IMR-90 (cell line): ENCODE data around the gene CCDC137. TPM values are rescaled to one million over a fixed set of nuclear protein-coding genes. Genes with fewer than 3 reads are reported as not detected.

Source experiments
- ATAC-seq: fragments of 200-7000 bp; cut with Tn5 transposase; 2 replicates; pipeline ENCODE4 v1.9.1; 2020; ENCODE audit warnings: low read depth, mild to moderate bottlenecking, moderate library complexity
- BruUV-seq: library from RNA; stranded (reverse); fragments of 400-500 nt; replicated peaks from 2 replicates; lab custom pipeline; 2021; lab: Mats Ljungman, UMichigan
- CTCF ChIA-PET: fragments of 300-600 bp; formaldehyde crosslinking; extraction: SDS; loops from one replicate; lab custom pipeline; 2021; ENCODE audit warnings: antibody characterized with exemption; lab: Yijun Ruan, JAX
- POLR2A ChIA-PET: fragments of 300-600 bp; sonication (Branson Sonifier 250); formaldehyde crosslinking; loops from one replicate; lab custom pipeline; 2022; ENCODE audit warnings: antibody characterized with exemption; ENCODE audit not compliant: unreplicated experiment; lab: Charles Lee
- DNase-seq: peaks from one replicate; pipeline ENCODE4 v3.0.0; 2013
- H2AFZ ChIP-seq: replicated peaks from 2 replicates; pipeline ENCODE3; 2013; ENCODE audit warnings: low read length, mild to moderate bottlenecking; ENCODE audit not compliant: poor library complexity
- H2AK5ac ChIP-seq: 2 replicates; pipeline ENCODE4 v1.6.1; 2013; ENCODE audit warnings: low read depth, low read length, inconsistent platforms
- H2AK9ac ChIP-seq: replicated peaks from 2 replicates; pipeline ENCODE3; 2013; ENCODE audit warnings: mild to moderate bottlenecking, low read depth, low read length, moderate library complexity; ENCODE audit not compliant: poor library complexity
- H2BK120ac ChIP-seq: 2 replicates; pipeline ENCODE4 v1.6.1; 2013; ENCODE audit warnings: low read depth, low read length, inconsistent platforms
- H2BK15ac ChIP-seq: 3 replicates; pipeline ENCODE4 v1.6.1; 2013; ENCODE audit warnings: low read depth, low read length, inconsistent platforms
- H2BK20ac ChIP-seq: 2 replicates; pipeline ENCODE4 v1.6.1; 2013; ENCODE audit warnings: low read depth, mild to moderate bottlenecking, inconsistent platforms, low read length, moderate library complexity
- H2BK5ac ChIP-seq: 2 replicates; pipeline ENCODE4 v1.6.1; 2013; ENCODE audit warnings: mild to moderate bottlenecking, low read depth, low read length, inconsistent platforms; ENCODE audit not compliant: poor library complexity, severe bottlenecking
- H3K14ac ChIP-seq: replicated peaks from 2 replicates; pipeline ENCODE4 v1.6.1; 2013; ENCODE audit warnings: low read depth, low read length, inconsistent platforms
- H3K18ac ChIP-seq: 2 replicates; pipeline ENCODE4 v1.6.1; 2013; ENCODE audit warnings: low read depth, low read length, control low read depth
- H3K23ac ChIP-seq: 2 replicates; pipeline ENCODE4 v1.6.1; 2013; ENCODE audit warnings: low read depth, low read length, inconsistent platforms
- H3K27ac ChIP-seq: 2 replicates; pipeline ENCODE4 v1.5.1; 2013; ENCODE audit warnings: mild to moderate bottlenecking, control low read depth, low read length; ENCODE audit not compliant: insufficient read depth
- H3K27me3 ChIP-seq: 2 replicates; pipeline ENCODE4 v1.6.1; 2013; ENCODE audit warnings: low read length; ENCODE audit not compliant: control insufficient read depth, insufficient read depth
- H3K36me3 ChIP-seq: 2 replicates; pipeline ENCODE4 v1.6.1; 2013; ENCODE audit warnings: low read length, mixed read lengths; ENCODE audit not compliant: control insufficient read depth, insufficient read depth
- H3K4ac ChIP-seq: 2 replicates; pipeline ENCODE4 v1.6.1; 2013; ENCODE audit warnings: low read depth, low read length, inconsistent platforms
- H3K4me1 ChIP-seq: 2 replicates; pipeline ENCODE4 v1.6.1; 2013; ENCODE audit warnings: low read length, mixed read lengths; ENCODE audit not compliant: control insufficient read depth, insufficient read depth
- H3K4me2 ChIP-seq: 2 replicates; pipeline ENCODE4 v1.6.1; 2013; ENCODE audit warnings: low read depth, mild to moderate bottlenecking, control low read depth, low read length, moderate library complexity
- H3K4me3 ChIP-seq: 2 replicates; pipeline ENCODE4 v1.5.1; 2013; ENCODE audit warnings: low read depth, mild to moderate bottlenecking, control low read depth, low read length, moderate library complexity; ENCODE audit not compliant: insufficient read depth
- H3K56ac ChIP-seq: 2 replicates; pipeline ENCODE4 v1.6.1; 2013; ENCODE audit warnings: low read length, inconsistent platforms; ENCODE audit not compliant: insufficient read depth; ENCODE audit errors: extremely low read depth
- H3K79me1 ChIP-seq, 2 experiments: 2 replicates each; pipeline ENCODE4 v1.6.1; 2013; ENCODE audit warnings: low read length in 2 of 2, inconsistent platforms in 1 of 2, low read depth in 1 of 2
- H3K9ac ChIP-seq: 2 replicates; pipeline ENCODE4 v1.6.1; 2013; ENCODE audit warnings: low read depth, low read length, control low read depth
- H3K9me1 ChIP-seq: 2 replicates; pipeline ENCODE4 v1.6.1; 2013; ENCODE audit warnings: low read length, inconsistent platforms; ENCODE audit not compliant: insufficient read depth
- H3K9me3 ChIP-seq: 2 replicates; pipeline ENCODE4 v1.6.1; 2013; ENCODE audit warnings: low read length; ENCODE audit not compliant: control insufficient read depth, insufficient read depth
- H4K20me1 ChIP-seq: 2 replicates; pipeline ENCODE4 v1.6.1; 2013; ENCODE audit warnings: low read length, inconsistent platforms; ENCODE audit not compliant: insufficient read depth
- H4K5ac ChIP-seq: 2 replicates; pipeline ENCODE4 v1.6.1; 2013; ENCODE audit warnings: mild to moderate bottlenecking, low read depth, low read length, control low read depth
- H4K8ac ChIP-seq, 2 experiments: 2 replicates each; pipeline ENCODE4 v1.6.1; 2013; ENCODE audit warnings: low read depth in 2 of 2, low read length in 2 of 2, control low read depth in 1 of 2, inconsistent platforms in 1 of 2
- H4K91ac ChIP-seq: 2 replicates; pipeline ENCODE4 v1.6.1; 2013; ENCODE audit warnings: low read depth, low read length, inconsistent platforms; ENCODE audit not compliant: insufficient read depth
- BHLHE40 ChIP-seq: fragments of 150-350 bp; IDR thresholded peaks from 2 replicates; pipeline ENCODE4 v1.6.1; 2016; ENCODE audit warnings: mild to moderate bottlenecking, low read depth, low read length
- CEBPB ChIP-seq: IDR thresholded peaks from 2 replicates; pipeline ENCODE4 v1.6.1; 2012; ENCODE audit warnings: low read depth, low read length, improper control_type of control experiment
- CHD1 ChIP-seq: IDR thresholded peaks from 2 replicates; pipeline ENCODE4 v1.6.1; 2012; ENCODE audit warnings: low read depth, low read length, improper control_type of control experiment
- FOS ChIP-seq: fragments of 150-350 bp; IDR thresholded peaks from 2 replicates; pipeline ENCODE4 v1.6.1; 2016; ENCODE audit warnings: low read depth, low read length
- MAFK ChIP-seq: IDR thresholded peaks from 2 replicates; pipeline ENCODE4 v1.6.1; 2012; ENCODE audit warnings: low read depth, low read length, improper control_type of control experiment
- MAZ ChIP-seq: IDR thresholded peaks from 2 replicates; pipeline ENCODE4 v1.6.1; 2012; ENCODE audit warnings: low read depth, mild to moderate bottlenecking, low read length, improper control_type of control experiment, moderate library complexity, borderline replicate concordance
- POLR2A ChIP-seq: IDR thresholded peaks from 2 replicates; pipeline ENCODE4 v1.6.1; 2012; ENCODE audit warnings: mild to moderate bottlenecking, low read depth, low read length
- RAD21 ChIP-seq: IDR thresholded peaks from 2 replicates; pipeline ENCODE4 v1.6.1; 2012; ENCODE audit warnings: low read length, improper control_type of control experiment
- RCOR1 ChIP-seq: IDR thresholded peaks from 2 replicates; pipeline ENCODE4 v1.6.1; 2012; ENCODE audit warnings: mild to moderate bottlenecking, low read length, improper control_type of control experiment; ENCODE audit not compliant: insufficient replicate concordance
- RFX5 ChIP-seq: IDR thresholded peaks from 2 replicates; pipeline ENCODE4 v1.8.0; 2012; ENCODE audit warnings: low read depth, mild to moderate bottlenecking, low read length, moderate library complexity
- SMC3 ChIP-seq: fragments of 150-350 bp; IDR thresholded peaks from 2 replicates; pipeline ENCODE4 v1.6.1; 2016; ENCODE audit warnings: low read depth, mild to moderate bottlenecking, antibody characterized with exemption, low read length, moderate library complexity
- WGBS, 2 experiments: methylation state at CpG; one replicate each; pipeline versions ENCODE4 v1.1.5 to v1.1.7; 2013; ENCODE audit warnings: missing lambda C conversion rate in 2 of 2; ENCODE audit not compliant: insufficient read length in 1 of 2; ENCODE audit errors: extremely low coverage in 2 of 2; 5-methylcytosine and 5-hydroxymethylcytosine counted together
- dilution Hi-C: fragments of 300-500 bp; cut with HindIII; formaldehyde crosslinking; loops from one replicate; pipeline ENCODE4 v1.14.3; 2018; ENCODE audit warnings: low sequenced_read_pairs; ENCODE audit not compliant: unreplicated experiment
- in situ Hi-C: fragments of 300-500 bp; cut with MboI; formaldehyde crosslinking; loops from 3 replicates; pipeline ENCODE4 v1.14.3; 2019; ENCODE audit warnings: low sequenced_read_pairs, inconsistent platforms, mixed read lengths
- intact Hi-C: fragments of 100-400 bp; cut with micrococcal nuclease; formaldehyde crosslinking; loops from 2 replicates; pipeline ENCODE4 v1.10.0; 2022
- polyA plus RNA-seq, 3 experiments: library from polyadenylated mRNA; depleted of rRNA; stranded (reverse); fragments of >200 nt; gene quantifications; 2 replicates each; pipeline ENCODE4 v1.2.3, GENCODE V29; 2012; ENCODE audit warnings: low replicate concordance in 1 of 3
- total RNA-seq: library from RNA; depleted of rRNA; stranded (reverse); fragments of >200 nt; gene quantifications from 2 replicates; pipeline ENCODE4 v1.2.3, GENCODE V29; 2012
- TF ChIP-seq, protein P1 (sequence below): conservative IDR thresholded peaks from 2 replicates; pipeline ENCODE4 v1.5.1; 2012; ENCODE audit warnings: mild to moderate bottlenecking, low read depth, low read length, improper control_type of control experiment
- TF ChIP-seq, protein P2 (sequence below): fragments of 150-350 bp; IDR thresholded peaks from 2 replicates; pipeline ENCODE4 v1.6.1; 2017; ENCODE audit warnings: mild to moderate bottlenecking, antibody characterized with exemption, low read length, low read depth
- TF ChIP-seq, protein P3 (sequence below): fragments of 150-350 bp; IDR thresholded peaks from 2 replicates; pipeline ENCODE4 v1.6.1; 2016; ENCODE audit warnings: low read depth, mild to moderate bottlenecking, low read length, moderate library complexity, borderline replicate concordance

Gene CCDC137
- total and polyA plus RNA-seq, 2 of the 4 experiments (the other 2 are of a cell fraction), result 7.5 to 18.4 TPM

DNA sequence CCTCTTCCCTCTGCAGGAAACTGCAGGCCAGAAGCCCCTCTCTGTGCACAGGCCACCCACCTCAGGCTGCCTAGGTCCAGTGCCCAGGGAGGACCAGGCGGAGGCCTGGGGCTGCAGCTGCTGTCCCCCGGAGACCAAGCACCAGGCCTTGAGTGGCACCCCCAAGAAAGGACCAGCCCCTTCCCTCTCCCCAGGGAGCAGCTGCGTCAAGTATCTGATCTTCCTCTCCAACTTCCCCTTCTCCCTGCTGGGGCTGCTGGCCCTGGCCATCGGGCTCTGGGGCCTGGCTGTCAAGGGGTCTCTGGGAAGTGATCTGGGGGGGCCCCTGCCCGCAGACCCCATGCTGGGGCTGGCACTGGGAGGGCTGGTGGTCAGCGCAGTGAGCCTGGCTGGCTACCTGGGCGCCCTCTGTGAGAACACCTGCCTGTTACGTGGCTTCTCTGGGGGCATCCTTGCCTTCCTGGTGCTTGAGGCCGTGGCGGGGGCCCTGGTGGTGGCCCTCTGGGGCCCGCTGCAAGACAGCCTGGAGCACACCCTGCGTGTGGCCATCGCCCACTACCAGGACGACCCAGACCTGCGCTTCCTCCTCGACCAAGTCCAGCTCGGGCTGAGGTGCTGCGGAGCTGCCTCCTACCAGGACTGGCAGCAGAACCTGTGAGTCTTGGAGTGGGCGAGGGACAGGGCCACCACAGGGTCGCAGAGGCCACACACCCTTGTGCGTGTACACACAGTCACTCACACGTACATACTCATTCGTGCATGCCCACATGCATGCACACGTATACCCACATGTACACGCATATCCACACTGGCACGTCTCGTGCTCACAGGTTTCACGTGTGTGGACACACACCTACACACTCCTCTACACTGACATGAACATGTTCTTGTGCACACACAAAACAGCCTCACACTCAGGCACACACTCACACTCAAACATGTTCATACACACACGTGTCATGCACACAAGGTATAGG is 21.3 kb upstream of the CCDC137 start:
- Histone ChIP-seq H2AK9ac (peak overlapping the region; percentile 65), H3K9me1 (peaks cover 10% of the 10 kb centered on the region), H4K5ac (no peak overlapping the region), H3K23ac (no peak overlapping the region), H3K4me2 (no peak overlapping the region), H2BK5ac (no peak overlapping the region), H4K91ac (no peak overlapping the region), H3K79me1 (peaks cover 5 to 9% of the 10 kb centered on the region in 2 experiments; a peak in 1 of 4 replicates), H2BK15ac (no peak overlapping the region), H4K8ac (no peak overlapping the region), H3K9me3 (peaks cover 8% of the 10 kb centered on the region; the same call in 1 of the 2 replicates), H4K20me1 (no peaks in the 10 kb centered on the region), H2AFZ (no peak overlapping the region), H3K4me3 (no peak overlapping the region), H2AK5ac (no peak overlapping the region), H3K14ac (no peak overlapping the region), H3K56ac (no peak overlapping the region), H3K27me3 (peaks cover 19% of the 10 kb centered on the region), H3K36me3 (0 out of 2 replicates have a peak, but pooled peaks cover 2% of the 10 kb centered on the region), H2BK120ac (no peak overlapping the region), H3K18ac (no peak overlapping the region), H3K4me1 (peaks cover 10% of the 10 kb centered on the region), H2BK20ac (no peak overlapping the region), H3K9ac (no peak overlapping the region), H3K4ac (no peak overlapping the region), H3K27ac (no peak overlapping the region)
- intact Hi-C loops (no loop called here), in situ Hi-C loops (no loop called here), dilution Hi-C loops (no loop called here)
- no TSS peak for BruUV-seq
- DNase-seq, result no peak
- CTCF ChIA-PET, result no interaction called here
- 92% methylated on average over 19 of the region's 29 CpGs; no CpG with 5 or more reads in 1 of the 2 experiments for WGBS, 2 experiments
- POLR2A ChIA-PET, result no interaction called here
- no peak for ATAC-seq
- TF ChIP-seq BHLHE40, result no peak
- no peak for TF ChIP-seq RCOR1
- no peak for TF ChIP-seq SMC3
- TF ChIP-seq MAZ, result no peak
- TF ChIP-seq CEBPB, result no peak
- TF ChIP-seq, protein P1, sequence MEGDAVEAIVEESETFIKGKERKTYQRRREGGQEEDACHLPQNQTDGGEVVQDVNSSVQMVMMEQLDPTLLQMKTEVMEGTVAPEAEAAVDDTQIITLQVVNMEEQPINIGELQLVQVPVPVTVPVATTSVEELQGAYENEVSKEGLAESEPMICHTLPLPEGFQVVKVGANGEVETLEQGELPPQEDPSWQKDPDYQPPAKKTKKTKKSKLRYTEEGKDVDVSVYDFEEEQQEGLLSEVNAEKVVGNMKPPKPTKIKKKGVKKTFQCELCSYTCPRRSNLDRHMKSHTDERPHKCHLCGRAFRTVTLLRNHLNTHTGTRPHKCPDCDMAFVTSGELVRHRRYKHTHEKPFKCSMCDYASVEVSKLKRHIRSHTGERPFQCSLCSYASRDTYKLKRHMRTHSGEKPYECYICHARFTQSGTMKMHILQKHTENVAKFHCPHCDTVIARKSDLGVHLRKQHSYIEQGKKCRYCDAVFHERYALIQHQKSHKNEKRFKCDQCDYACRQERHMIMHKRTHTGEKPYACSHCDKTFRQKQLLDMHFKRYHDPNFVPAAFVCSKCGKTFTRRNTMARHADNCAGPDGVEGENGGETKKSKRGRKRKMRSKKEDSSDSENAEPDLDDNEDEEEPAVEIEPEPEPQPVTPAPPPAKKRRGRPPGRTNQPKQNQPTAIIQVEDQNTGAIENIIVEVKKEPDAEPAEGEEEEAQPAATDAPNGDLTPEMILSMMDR, result no peak
- no peak for TF ChIP-seq RFX5
- TF ChIP-seq, protein P2, sequence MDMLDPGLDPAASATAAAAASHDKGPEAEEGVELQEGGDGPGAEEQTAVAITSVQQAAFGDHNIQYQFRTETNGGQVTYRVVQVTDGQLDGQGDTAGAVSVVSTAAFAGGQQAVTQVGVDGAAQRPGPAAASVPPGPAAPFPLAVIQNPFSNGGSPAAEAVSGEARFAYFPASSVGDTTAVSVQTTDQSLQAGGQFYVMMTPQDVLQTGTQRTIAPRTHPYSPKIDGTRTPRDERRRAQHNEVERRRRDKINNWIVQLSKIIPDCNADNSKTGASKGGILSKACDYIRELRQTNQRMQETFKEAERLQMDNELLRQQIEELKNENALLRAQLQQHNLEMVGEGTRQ, result no peak
- TF ChIP-seq, protein P3, sequence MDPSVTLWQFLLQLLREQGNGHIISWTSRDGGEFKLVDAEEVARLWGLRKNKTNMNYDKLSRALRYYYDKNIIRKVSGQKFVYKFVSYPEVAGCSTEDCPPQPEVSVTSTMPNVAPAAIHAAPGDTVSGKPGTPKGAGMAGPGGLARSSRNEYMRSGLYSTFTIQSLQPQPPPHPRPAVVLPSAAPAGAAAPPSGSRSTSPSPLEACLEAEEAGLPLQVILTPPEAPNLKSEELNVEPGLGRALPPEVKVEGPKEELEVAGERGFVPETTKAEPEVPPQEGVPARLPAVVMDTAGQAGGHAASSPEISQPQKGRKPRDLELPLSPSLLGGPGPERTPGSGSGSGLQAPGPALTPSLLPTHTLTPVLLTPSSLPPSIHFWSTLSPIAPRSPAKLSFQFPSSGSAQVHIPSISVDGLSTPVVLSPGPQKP, result no peak
- no peak for TF ChIP-seq POLR2A
- no peak for TF ChIP-seq CHD1
- no peak for TF ChIP-seq FOS
- no peak for TF ChIP-seq RAD21
- TF ChIP-seq MAFK, result no peak
